Measurements from ENCODE around the gene CENPE. TPM values are rescaled to one million over a fixed set of nuclear protein-coding genes. Genes with fewer than 3 reads are reported as not detected.
A peak's percentile ranks its signal among the peaks of the same experiment; 100 is the strongest.
"Not testable (repeated sequence)": the region's sequence is repeated elsewhere in the genome, so short reads cannot be mapped to it uniquely, and the experiment has no call there.

Gene CENPE, protein sequence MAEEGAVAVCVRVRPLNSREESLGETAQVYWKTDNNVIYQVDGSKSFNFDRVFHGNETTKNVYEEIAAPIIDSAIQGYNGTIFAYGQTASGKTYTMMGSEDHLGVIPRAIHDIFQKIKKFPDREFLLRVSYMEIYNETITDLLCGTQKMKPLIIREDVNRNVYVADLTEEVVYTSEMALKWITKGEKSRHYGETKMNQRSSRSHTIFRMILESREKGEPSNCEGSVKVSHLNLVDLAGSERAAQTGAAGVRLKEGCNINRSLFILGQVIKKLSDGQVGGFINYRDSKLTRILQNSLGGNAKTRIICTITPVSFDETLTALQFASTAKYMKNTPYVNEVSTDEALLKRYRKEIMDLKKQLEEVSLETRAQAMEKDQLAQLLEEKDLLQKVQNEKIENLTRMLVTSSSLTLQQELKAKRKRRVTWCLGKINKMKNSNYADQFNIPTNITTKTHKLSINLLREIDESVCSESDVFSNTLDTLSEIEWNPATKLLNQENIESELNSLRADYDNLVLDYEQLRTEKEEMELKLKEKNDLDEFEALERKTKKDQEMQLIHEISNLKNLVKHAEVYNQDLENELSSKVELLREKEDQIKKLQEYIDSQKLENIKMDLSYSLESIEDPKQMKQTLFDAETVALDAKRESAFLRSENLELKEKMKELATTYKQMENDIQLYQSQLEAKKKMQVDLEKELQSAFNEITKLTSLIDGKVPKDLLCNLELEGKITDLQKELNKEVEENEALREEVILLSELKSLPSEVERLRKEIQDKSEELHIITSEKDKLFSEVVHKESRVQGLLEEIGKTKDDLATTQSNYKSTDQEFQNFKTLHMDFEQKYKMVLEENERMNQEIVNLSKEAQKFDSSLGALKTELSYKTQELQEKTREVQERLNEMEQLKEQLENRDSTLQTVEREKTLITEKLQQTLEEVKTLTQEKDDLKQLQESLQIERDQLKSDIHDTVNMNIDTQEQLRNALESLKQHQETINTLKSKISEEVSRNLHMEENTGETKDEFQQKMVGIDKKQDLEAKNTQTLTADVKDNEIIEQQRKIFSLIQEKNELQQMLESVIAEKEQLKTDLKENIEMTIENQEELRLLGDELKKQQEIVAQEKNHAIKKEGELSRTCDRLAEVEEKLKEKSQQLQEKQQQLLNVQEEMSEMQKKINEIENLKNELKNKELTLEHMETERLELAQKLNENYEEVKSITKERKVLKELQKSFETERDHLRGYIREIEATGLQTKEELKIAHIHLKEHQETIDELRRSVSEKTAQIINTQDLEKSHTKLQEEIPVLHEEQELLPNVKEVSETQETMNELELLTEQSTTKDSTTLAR (N-terminal part only)
- total RNA-seq, result 10 to 100 TPM in 1 of 7 donors, 1 to 10 TPM in 6; 3.3 to 11.7 (median 4.4) TPM
- 1 to 10 TPM in 1 of 3 donors, under 1 TPM in 2; 0.30 to 1.5 (median 0.70) TPM for polyA plus RNA-seq
- long read RNA-seq, donor 1, result 0 reads
- long read RNA-seq, donor 2, result 0 reads

- intact Hi-C loops (cut with DNase I; ENCODE audit: low total_unique reads), result no loop called here
- Histone ChIP-seq H3K4me3 (peak within 1 kb of the TSS; percentile 69 to 95 (median 78)), H3K27ac (peak within 1 kb of the TSS; percentile 22 to 87 (median 64)), H3K36me3 (peaks cover 0 to 19% (median 0%) of the 10 kb centered on the region in 6 donors), H3K9me3 (no peaks in the 10 kb centered on the region), H3K27me3 (replicated peaks in 1 of 7) (peaks cover 0 to 7% (median 0%) of the 10 kb centered on the region in 7 donors), H3K4me1 (peaks cover 4 to 23% (median 17%) of the 10 kb centered on the region in 6 donors)
- 0 to 1% (median 0%) methylated on average over 34 to 44 of the region's 44 CpGs for WGBS, 5 donors
- DNase-seq, result peak; percentile 94
- TF ChIP-seq POLR2AphosphoS5 (IDR thresholded peaks at IDR 0.05) (peak; percentile 60 to 84 (median 74)), CTCF (IDR thresholded peaks at IDR 0.05 in 8 of 11, conservative IDR thresholded peaks at IDR 0.05 in 3 of 11) (no peak)
These were observed at the start of gene CENPE for GRCh38 chr4:103198111-103198765. CENPE (minus strand) TSS chr4:103198343; CDS start chr4:103198319, 24 bp downstream.

- TF ChIP-seq CTCF (IDR thresholded peaks at IDR 0.05 in 8 of 11, conservative IDR thresholded peaks at IDR 0.05 in 3 of 11) (no peak), POLR2A (IDR thresholded peaks at IDR 0.05) (no peak), POLR2AphosphoS5 (IDR thresholded peaks at IDR 0.05) (no peak)
- WGBS, 5 donors, result 49 to 74% (median 71%) methylated on average over 1 of the region's 1 CpG
- Histone ChIP-seq H3K36me3 (no peaks in the 10 kb centered on the region), H3K9me3 (peaks cover 0 to 22% (median 6%) of the 10 kb centered on the region in 8 donors), H3K27ac (no peak overlapping the region), H3K4me3 (no peak overlapping the region), H3K4me1 (no peaks in the 10 kb centered on the region), H3K27me3 (replicated peaks in 1 of 7) (no peaks in the 10 kb centered on the region)
- DNase-seq, result no peak
- intact Hi-C loops (cut with DNase I; ENCODE audit: low total_unique reads), result no loop called here
These were observed 46.1 kb upstream of the CENPE start for GRCh38 chr4:103244251-103244650.

GRCh38 chr4:103230938-103231337 lies 32.8 kb upstream of the CENPE start:
- H3K27me3 ChIP-seq (replicated peaks in 1 of 7); H3K4me3 ChIP-seq; H3K9me3 ChIP-seq; intact Hi-C loops (cut with DNase I; ENCODE audit: low total_unique reads); DNase-seq; H3K4me1 ChIP-seq; H3K27ac ChIP-seq; H3K36me3 ChIP-seq: not testable (repeated sequence)
- WGBS, 5 donors, result 59 to 73% (median 68%) methylated on average over 3 of the region's 3 CpGs

DNA sequence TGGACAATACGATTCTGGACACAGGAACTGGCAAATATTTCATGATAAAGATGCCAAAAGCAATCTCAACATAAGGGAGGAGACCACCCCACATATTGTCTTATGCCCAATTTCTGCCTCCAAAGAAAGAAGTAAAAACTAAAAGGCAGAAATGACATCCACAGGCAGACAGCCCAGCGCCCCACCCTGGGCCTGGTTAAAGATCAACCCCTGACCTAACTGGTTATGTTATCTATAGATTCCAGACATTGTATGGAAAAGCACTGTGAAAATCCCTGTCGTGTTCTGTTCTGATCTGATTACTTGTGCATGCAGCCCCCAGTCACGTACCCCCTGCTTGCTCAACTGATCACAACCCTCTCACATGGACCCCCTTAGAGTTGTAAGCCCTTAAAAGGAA lies 25.4 kb upstream of the CENPE start:
- H3K9me3 ChIP-seq; intact Hi-C loops (cut with DNase I; ENCODE audit: low total_unique reads); H3K36me3 ChIP-seq; H3K4me1 ChIP-seq; DNase-seq; H3K27me3 ChIP-seq (replicated peaks in 1 of 7); H3K4me3 ChIP-seq; H3K27ac ChIP-seq: not testable (repeated sequence)
- 66 to 87% (median 71%) methylated on average over 4 of the region's 4 CpGs for WGBS, 5 donors
